Osteocyte (in vitro differentiated cells): Measurements from ENCODE around the gene MYH13. TPM values are rescaled to one million over a fixed set of nuclear protein-coding genes. Genes with fewer than 3 reads are reported as not detected.

Experiments
- DNase-seq: peaks from one replicate; pipeline ENCODE4 v3.0.0; 2021; ENCODE audit warnings: mixed read lengths; ENCODE audit not compliant: unreplicated experiment; ENCODE audit errors: extremely low spot score
- H3K27ac Mint-ChIP-seq: one replicate; pipeline ENCODE4 v1.8.0; 2021; ENCODE audit warnings: mild to moderate bottlenecking, mixed read lengths; ENCODE audit not compliant: unreplicated experiment
- H3K27me3 Mint-ChIP-seq: one replicate; pipeline ENCODE4 v1.8.0; 2021; ENCODE audit warnings: mixed read lengths; ENCODE audit not compliant: unreplicated experiment
- H3K36me3 Mint-ChIP-seq: one replicate; pipeline ENCODE4 v1.8.0; 2021; ENCODE audit warnings: mixed read lengths; ENCODE audit not compliant: unreplicated experiment
- H3K4me1 Mint-ChIP-seq: one replicate; pipeline ENCODE4 v1.8.0; 2021; ENCODE audit warnings: mixed read lengths; ENCODE audit not compliant: unreplicated experiment
- H3K4me3 Mint-ChIP-seq: one replicate; pipeline ENCODE4 v1.8.0; 2021; ENCODE audit warnings: mild to moderate bottlenecking, moderate library complexity, mixed read lengths; ENCODE audit not compliant: unreplicated experiment
- H3K9me3 Mint-ChIP-seq: one replicate; pipeline ENCODE4 v1.8.0; 2021; ENCODE audit warnings: mixed read lengths; ENCODE audit not compliant: unreplicated experiment
- total RNA-seq: library from RNA; stranded (reverse); gene quantifications from 2 replicates; pipeline ENCODE4 v1.2.1, GENCODE V29; 2021
- TF ChIP-seq, protein P1 (sequence below): fragments of 200-600 bp; sonication (generic); IDR thresholded peaks from 2 replicates; pipeline ENCODE4 v1.5.0; 2021; ENCODE audit warnings: antibody characterized with exemption, mild to moderate bottlenecking, moderate library complexity

Gene MYH13
- total RNA-seq, 1 donor from 2014 or later = not detected

DNA sequence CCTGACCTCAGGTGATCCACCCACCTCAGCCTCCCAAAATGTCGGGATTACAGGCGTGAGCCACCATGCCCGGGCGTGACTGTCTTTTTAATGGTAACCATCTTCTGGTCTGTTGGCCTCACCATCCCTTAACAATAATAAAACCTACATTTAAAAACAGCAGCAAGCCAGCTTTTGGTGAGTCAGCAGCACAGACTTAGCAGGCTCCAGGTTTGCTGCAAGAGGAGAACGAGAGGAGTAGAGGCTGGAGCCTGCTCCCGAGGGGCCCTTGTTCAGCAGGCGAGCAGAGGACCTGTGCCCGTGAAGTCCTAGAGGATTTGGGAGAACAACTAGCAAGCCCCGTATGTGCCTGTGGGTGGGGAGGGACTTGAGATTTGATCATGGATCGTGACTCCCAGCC is 35.7 kb downstream of the MYH13 start:
- no peaks in the 10 kb centered on the region for H3K27me3 Mint-ChIP-seq
- H3K36me3 Mint-ChIP-seq = no peaks in the 10 kb centered on the region
- no peak overlapping the region for H3K4me3 Mint-ChIP-seq
- TF ChIP-seq, protein P1, sequence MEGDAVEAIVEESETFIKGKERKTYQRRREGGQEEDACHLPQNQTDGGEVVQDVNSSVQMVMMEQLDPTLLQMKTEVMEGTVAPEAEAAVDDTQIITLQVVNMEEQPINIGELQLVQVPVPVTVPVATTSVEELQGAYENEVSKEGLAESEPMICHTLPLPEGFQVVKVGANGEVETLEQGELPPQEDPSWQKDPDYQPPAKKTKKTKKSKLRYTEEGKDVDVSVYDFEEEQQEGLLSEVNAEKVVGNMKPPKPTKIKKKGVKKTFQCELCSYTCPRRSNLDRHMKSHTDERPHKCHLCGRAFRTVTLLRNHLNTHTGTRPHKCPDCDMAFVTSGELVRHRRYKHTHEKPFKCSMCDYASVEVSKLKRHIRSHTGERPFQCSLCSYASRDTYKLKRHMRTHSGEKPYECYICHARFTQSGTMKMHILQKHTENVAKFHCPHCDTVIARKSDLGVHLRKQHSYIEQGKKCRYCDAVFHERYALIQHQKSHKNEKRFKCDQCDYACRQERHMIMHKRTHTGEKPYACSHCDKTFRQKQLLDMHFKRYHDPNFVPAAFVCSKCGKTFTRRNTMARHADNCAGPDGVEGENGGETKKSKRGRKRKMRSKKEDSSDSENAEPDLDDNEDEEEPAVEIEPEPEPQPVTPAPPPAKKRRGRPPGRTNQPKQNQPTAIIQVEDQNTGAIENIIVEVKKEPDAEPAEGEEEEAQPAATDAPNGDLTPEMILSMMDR = no peak
- no peaks in the 10 kb centered on the region for H3K4me1 Mint-ChIP-seq
- H3K27ac Mint-ChIP-seq = no peak overlapping the region
- DNase-seq = no peak
- H3K9me3 Mint-ChIP-seq = peaks cover 5% of the 10 kb centered on the region

DNA sequence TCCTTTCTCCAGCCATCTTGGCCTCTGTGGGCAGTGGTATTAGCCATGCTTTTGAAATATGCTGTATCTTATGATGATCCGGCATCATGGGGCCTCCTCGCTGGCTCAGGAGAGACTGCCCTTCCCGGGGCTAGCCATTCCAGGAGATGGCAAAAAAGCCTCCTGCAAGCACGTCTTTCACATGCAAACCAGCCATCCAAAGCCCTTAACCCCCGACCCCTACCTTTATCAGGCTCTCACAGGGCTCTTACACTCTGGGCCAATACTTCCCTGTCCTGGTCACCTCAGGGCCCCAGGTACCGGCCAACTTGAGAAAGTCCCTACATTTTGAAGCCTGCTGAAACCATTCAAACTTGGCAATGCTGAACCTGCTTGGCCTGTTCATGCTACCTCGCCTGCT is 36.4 kb downstream of the MYH13 start:
- Mint-ChIP-seq H3K27ac (no peak overlapping the region), H3K4me3 (no peak overlapping the region), H3K36me3 (no peaks in the 10 kb centered on the region), H3K27me3 (no peaks in the 10 kb centered on the region), H3K9me3 (peaks cover 5% of the 10 kb centered on the region), H3K4me1 (no peaks in the 10 kb centered on the region)
- TF ChIP-seq, protein P1 = no peak
- no peak for DNase-seq

DNA sequence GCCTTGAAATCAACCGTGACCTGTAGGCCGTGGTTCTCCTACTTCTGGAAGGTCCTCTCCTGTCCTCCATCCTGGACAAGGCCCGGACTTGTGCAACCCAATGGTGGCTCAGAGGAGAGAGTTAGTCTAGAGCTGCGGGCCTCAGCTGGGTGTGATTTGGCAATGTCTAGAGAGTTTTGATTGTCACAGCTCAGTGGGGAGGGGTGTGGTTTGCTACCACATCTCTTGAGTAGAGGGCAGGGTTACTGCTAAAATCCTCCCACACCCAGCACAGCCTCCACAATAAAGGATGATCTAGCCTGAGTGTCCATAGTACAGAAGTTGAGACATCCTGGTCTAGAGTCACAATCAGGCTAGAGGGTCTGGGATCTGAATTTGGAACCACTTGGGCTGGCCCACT is 40.3 kb downstream of the MYH13 start:
- Mint-ChIP-seq H3K4me1 (no peaks in the 10 kb centered on the region), H3K36me3 (no peaks in the 10 kb centered on the region), H3K9me3 (peaks cover 5% of the 10 kb centered on the region), H3K27me3 (no peaks in the 10 kb centered on the region), H3K4me3 (no peak overlapping the region), H3K27ac (no peak overlapping the region)
- no peak for DNase-seq
- TF ChIP-seq, protein P1 = no peak

DNA sequence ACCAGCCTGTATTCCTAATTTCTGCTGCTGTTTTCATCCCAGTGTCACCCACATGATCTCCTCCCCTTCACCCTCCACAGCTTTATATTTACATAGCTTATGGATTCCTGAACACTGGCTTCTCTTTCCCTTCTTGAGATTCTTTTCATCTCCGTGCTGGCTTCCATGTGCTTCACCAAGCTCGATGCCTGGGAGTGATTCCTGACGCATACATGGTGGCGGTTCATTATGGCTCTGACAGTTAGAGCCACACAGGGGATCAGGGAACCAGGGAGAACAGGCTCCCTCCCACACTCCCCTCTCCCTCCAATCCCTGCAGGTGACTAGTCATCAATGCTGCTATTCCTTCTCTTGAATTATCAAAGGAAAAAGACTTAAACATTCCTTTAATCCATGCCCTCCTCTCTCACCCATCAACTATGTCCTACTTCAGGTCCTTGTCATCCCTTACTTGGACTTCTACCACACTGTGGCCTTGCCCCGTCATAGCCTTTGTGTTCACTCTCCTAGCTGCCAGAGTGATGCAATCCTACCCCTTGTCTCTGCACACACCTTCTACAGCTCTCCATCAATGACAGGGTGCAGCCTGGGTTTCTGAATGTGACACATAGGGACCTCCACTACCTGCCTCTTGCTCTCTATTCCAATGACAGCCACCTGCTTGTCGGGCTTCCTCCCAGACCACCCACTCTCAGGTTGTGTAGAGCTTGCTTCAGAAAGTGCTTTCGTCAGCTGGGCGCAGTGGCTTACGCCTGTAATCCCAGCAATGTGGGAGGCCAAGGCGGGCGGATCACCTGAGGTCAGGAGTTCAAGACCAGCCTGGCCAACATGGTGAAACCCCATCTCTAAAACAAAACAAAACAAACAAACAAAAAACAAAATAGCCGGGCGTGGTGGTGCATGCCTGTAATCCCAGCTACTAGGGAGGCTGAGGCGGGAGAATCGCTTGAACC is 43.6 kb downstream of the MYH13 start:
- Mint-ChIP-seq H3K4me1 (no peaks in the 10 kb centered on the region), H3K9me3 (peaks cover 5% of the 10 kb centered on the region), H3K27ac (no peak overlapping the region), H3K4me3 (no peak overlapping the region), H3K27me3 (no peaks in the 10 kb centered on the region), H3K36me3 (no peaks in the 10 kb centered on the region)
- no peak for DNase-seq
- TF ChIP-seq, protein P1 = no peak

DNA sequence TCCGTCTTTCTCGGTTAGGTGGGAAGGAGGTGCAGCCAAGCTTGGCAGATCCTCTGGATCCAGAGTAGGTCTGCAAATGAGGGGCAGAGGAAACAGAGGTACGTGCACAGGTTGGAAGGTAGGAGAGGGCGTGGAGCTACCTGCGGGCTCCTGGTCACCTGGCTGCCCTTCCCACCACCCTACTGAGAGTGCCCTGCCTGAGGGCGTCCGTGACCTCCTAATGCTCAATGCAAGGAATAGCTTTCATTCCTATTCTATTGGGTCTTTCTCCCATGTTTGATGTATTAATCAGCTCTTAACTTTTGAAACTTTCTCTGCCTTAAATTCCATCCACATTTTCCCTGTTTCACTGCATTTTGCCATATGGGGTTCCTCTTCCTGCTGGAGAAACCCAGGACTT is 44.6 kb downstream of the MYH13 start:
- TF ChIP-seq, protein P1 = no peak
- Mint-ChIP-seq H3K9me3 (peaks cover 5% of the 10 kb centered on the region), H3K27me3 (no peaks in the 10 kb centered on the region), H3K4me3 (no peak overlapping the region), H3K36me3 (no peaks in the 10 kb centered on the region), H3K4me1 (no peaks in the 10 kb centered on the region), H3K27ac (no peak overlapping the region)
- no peak for DNase-seq
